DOHH2 (cell line): ENCODE results near the gene IFNL2.
"Not testable (repeated sequence)": the region's sequence is repeated elsewhere in the genome, so short reads cannot be mapped to it uniquely, and the experiment has no call there.

ENCODE experiments used
- H3F3A ChIP-seq: fragments of 200-600 bp; sonication (generic), shearing (Covaris generic); 2 replicates; pipeline ENCODE4 v1.6.0; 2016; ENCODE audit warnings: antibody characterized with exemption, mild to moderate bottlenecking; ENCODE audit not compliant: control insufficient read depth, insufficient read depth
- H3K27ac ChIP-seq: fragments of 200-600 bp; sonication (generic); 2 replicates; pipeline ENCODE4 v1.5.1; 2014; ENCODE audit warnings: low read depth, mild to moderate bottlenecking, low read length, moderate library complexity
- H3K27me3 ChIP-seq: fragments of 200-600 bp; sonication (generic); 2 replicates; pipeline ENCODE4 v1.6.1; 2014; ENCODE audit warnings: mild to moderate bottlenecking, low read length, mixed read lengths; ENCODE audit not compliant: control insufficient read depth
- H3K36me3 ChIP-seq: fragments of 200-600 bp; sonication (generic); 2 replicates; pipeline ENCODE4 v1.6.1; 2014; ENCODE audit warnings: mild to moderate bottlenecking, low read length, moderate library complexity, mixed read lengths; ENCODE audit not compliant: control insufficient read depth
- H3K4me1 ChIP-seq: fragments of 200-600 bp; sonication (generic); 2 replicates; pipeline ENCODE4 v1.6.1; 2014; ENCODE audit warnings: mild to moderate bottlenecking, low read length, mixed read lengths; ENCODE audit not compliant: control insufficient read depth
- H3K4me2 ChIP-seq: fragments of 200-600 bp; sonication (generic); 2 replicates; pipeline ENCODE4 v1.6.0; 2014; ENCODE audit warnings: mild to moderate bottlenecking, low read length, moderate library complexity
- H3K4me3 ChIP-seq: fragments of 200-600 bp; sonication (generic); 2 replicates; pipeline ENCODE4 v1.5.1; 2014; ENCODE audit warnings: mild to moderate bottlenecking, low read length, mixed read lengths
- H3K79me2 ChIP-seq: fragments of 200-600 bp; sonication (generic); 2 replicates; pipeline ENCODE4 v1.6.1; 2014; ENCODE audit warnings: mild to moderate bottlenecking, low read length, mixed read lengths; ENCODE audit not compliant: control insufficient read depth
- H3K9me2 ChIP-seq: fragments of 200-600 bp; sonication (generic); replicated peaks from 2 replicates; pipeline ENCODE4 v1.6.1; 2014; ENCODE audit warnings: mild to moderate bottlenecking, low read length, mixed read lengths; ENCODE audit not compliant: control insufficient read depth
- H3K9me3 ChIP-seq: fragments of 200-600 bp; sonication (generic); 2 replicates; pipeline ENCODE4 v1.6.1; 2014; ENCODE audit warnings: antibody characterized with exemption, low read length, mixed read lengths; ENCODE audit not compliant: control insufficient read depth, insufficient read depth
- H4K20me1 ChIP-seq: fragments of 200-600 bp; sonication (generic); 2 replicates; pipeline ENCODE4 v1.6.0; 2014; ENCODE audit warnings: low read depth, mild to moderate bottlenecking, antibody characterized with exemption, low read length, moderate library complexity; ENCODE audit not compliant: control insufficient read depth, insufficient read depth
- CTCF ChIP-seq: fragments of 200-600 bp; sonication (generic); IDR thresholded peaks from one replicate; pipeline ENCODE4 v1.5.1; 2014; ENCODE audit warnings: antibody characterized with exemption, mild to moderate bottlenecking, low read depth, low read length; ENCODE audit not compliant: poor library complexity, severe bottlenecking
- EZH2phosphoT487 ChIP-seq: fragments of 200-600 bp; sonication (generic); IDR thresholded peaks from 2 replicates; pipeline ENCODE4 v1.6.1; 2017; ENCODE audit warnings: borderline replicate concordance, mild to moderate bottlenecking, antibody characterized with exemption, low read length, moderate library complexity, mixed read lengths

The IFNL2 gene

GRCh38 chr19:39268085-39268484, at the start of gene IFNL2:
TSS of gene IFNL2 (plus strand) at chr19:39268396. CDS start at chr19:39268569, 173 bp downstream.
- H3K9me3 ChIP-seq, H3K79me2 ChIP-seq, H3K4me3 ChIP-seq, H3K27me3 ChIP-seq, H3F3A ChIP-seq, H3K9me2 ChIP-seq, H3K36me3 ChIP-seq, H3K27ac ChIP-seq, H3K4me2 ChIP-seq, H4K20me1 ChIP-seq, H3K4me1 ChIP-seq: not testable (repeated sequence)

GRCh38 chr19:39219108-39219507, 49.1 kb upstream of the IFNL2 start:
- not testable (repeated sequence) for H3K27ac ChIP-seq, H3K9me3 ChIP-seq, H3F3A ChIP-seq, H3K79me2 ChIP-seq, H4K20me1 ChIP-seq, H3K9me2 ChIP-seq, H3K4me3 ChIP-seq, H3K4me1 ChIP-seq, H3K27me3 ChIP-seq, H3K4me2 ChIP-seq, H3K36me3 ChIP-seq

- Histone ChIP-seq H3K9me3 (no peaks in the 10 kb centered on the region), H3K79me2 (no peaks in the 10 kb centered on the region), H3K4me3 (no peak overlapping the region), H3K36me3 (no peaks in the 10 kb centered on the region), H3K27me3 (0 out of 2 replicates have a peak, but pooled peaks cover 3% of the 10 kb centered on the region), H3K4me2 (no peak overlapping the region), H3K9me2 (no peaks in the 10 kb centered on the region), H3F3A (no peaks in the 10 kb centered on the region), H3K4me1 (0 out of 2 replicates have a peak, but pooled peaks cover 3% of the 10 kb centered on the region), H3K27ac (no peak overlapping the region), H4K20me1 (no peaks in the 10 kb centered on the region)
- no peak for TF ChIP-seq CTCF
- TF ChIP-seq EZH2phosphoT487, result no peak
Observed at GRCh38 chr19:39223703-39224279, 44.4 kb upstream of the IFNL2 start.

GRCh38 chr19:39224910-39225309, 43.3 kb upstream of the IFNL2 start:
- Histone ChIP-seq H3F3A (no peaks in the 10 kb centered on the region), H3K36me3 (no peaks in the 10 kb centered on the region), H3K4me1 (0 out of 2 replicates have a peak, but pooled peaks cover 3% of the 10 kb centered on the region), H3K4me3 (no peak overlapping the region), H3K79me2 (no peaks in the 10 kb centered on the region), H3K27me3 (0 out of 2 replicates have a peak, but pooled peaks cover 3% of the 10 kb centered on the region), H3K9me2 (no peaks in the 10 kb centered on the region), H3K9me3 (no peaks in the 10 kb centered on the region), H3K4me2 (no peak overlapping the region), H3K27ac (no peak overlapping the region), H4K20me1 (no peaks in the 10 kb centered on the region)
- TF ChIP-seq EZH2phosphoT487, result no peak
- peak; percentile 9 for TF ChIP-seq CTCF
